Erythroblast (primary cell): ENCODE results near the gene NIT2.

Experiments
- DNase-seq, 2 experiments: peaks; one replicate each; lab custom pipeline; 2025; lab: John Stamatoyannopoulos, UW
- GATA1 ChIP-seq: IDR thresholded peaks from 2 replicates; pipeline ENCODE4 v1.6.1; 2011; ENCODE audit warnings: low read depth, mild to moderate bottlenecking, control low read depth, low read length, moderate library complexity
- POLR2A ChIP-seq: IDR thresholded peaks from 2 replicates; pipeline ENCODE4 v1.6.1; 2011; ENCODE audit warnings: mild to moderate bottlenecking, low read length

The NIT2 gene

GRCh38 chr3:100354850-100355249, 20.3 kb downstream of the NIT2 start:
- TF ChIP-seq POLR2A, result no peak
- TF ChIP-seq GATA1, result no peak
- peak; percentile 67 to 74 for DNase-seq

DNA sequence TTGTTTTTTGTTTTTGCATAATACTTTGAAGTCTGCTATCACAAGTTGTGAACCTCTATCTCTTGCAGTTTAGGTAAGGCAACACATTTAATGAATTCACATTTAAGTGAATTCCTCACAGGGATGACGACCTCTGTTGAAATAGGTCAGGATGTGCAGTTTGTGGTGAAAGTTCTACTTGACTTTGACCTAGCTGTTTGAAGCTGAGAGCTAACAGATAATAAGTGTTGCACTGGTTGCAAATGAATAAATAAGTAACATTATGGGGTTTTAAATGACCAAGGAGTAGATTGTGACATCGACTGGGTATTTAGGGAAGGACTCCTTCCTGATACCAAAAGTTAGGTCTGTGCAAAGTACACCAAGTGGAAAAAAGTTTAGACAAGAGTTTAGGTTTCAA, 23.9 kb downstream of the NIT2 start:
- DNase-seq, result no peak
- TF ChIP-seq GATA1, result no peak
- no peak for TF ChIP-seq POLR2A

DNA sequence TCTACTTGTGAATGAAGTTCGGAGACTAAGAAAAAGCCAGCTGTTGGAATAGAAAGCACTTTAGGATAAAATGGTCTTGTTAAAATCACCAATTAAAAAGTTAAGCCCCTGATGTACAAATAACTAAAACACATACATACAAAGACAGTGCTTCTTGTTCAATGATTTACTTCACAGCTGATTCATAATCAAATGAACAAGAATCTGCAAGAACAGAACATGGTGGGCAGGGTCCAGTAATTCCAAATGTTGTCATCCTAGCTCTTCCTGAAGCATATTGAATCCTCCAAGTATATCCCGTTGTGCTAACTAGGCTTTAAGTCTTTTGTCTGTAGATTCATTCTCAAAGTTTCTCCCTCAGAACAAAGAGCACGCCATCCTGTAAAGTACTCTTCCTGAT, 24.5 kb downstream of the NIT2 start:
- TF ChIP-seq GATA1 (no peak), POLR2A (no peak)
- DNase-seq, result no peak

DNA sequence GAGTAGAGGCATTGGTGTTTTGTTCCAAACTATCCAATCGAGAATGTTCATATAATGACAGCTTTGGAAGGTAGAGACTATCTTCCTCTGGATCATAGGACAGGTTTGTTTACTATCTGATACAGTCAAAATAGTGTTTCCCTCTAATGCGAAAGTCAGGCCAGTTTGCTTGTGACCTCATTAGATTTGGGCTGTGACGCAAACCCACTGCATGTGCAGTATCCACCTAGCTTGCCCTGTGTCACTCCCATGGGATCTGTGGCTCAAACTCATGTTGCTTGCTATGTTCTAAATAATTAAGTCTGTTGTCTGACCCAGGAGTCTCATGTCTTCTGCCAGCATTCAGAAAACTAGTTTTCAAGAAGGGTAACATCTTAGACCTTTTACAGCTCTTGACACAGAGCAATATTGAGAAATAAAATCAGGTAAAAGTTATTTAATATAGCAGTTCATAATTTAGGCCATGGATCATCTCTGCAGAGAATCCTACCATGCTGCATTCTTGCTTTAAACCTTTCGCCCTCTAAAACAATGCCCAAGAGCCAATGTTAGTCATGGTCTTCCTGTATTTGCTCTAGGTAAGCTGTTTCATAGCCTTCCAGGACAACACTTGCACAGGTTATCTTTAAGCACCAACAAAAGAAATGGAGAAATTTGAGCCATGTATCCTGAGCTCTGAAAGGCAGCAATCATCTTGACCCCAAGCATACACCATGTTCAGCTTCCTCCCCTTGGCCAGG, 26.4 kb downstream of the NIT2 start:
- TF ChIP-seq GATA1, result no peak
- no peak for DNase-seq

GRCh38 chr3:100361897-100362296, 27.3 kb downstream of the NIT2 start:
- TF ChIP-seq POLR2A (no peak), GATA1 (no peak)
- no peak for DNase-seq

GRCh38 chr3:100364421-100364820, 29.9 kb downstream of the NIT2 start:
- no peak for TF ChIP-seq POLR2A
- no peak for DNase-seq

DNA sequence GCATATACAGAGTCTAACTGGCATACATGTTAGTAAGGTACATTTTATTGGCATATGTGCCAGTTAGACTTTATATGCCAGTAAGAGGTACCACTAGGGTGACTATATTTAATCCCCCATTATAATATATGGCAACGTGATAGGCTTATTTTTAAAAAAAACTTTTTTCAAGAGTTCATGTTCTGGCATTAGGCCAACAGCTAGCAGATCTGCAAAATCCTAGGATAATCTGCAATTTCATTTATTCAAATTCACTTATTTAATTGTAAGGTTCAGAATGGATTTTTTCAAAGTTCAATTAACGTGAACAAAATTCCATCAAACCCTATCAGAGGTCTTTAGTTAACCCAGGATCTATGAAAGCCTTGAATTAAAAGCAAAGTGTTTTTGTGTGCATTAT, 31.9 kb downstream of the NIT2 start:
- no peak for DNase-seq
- TF ChIP-seq POLR2A (no peak), GATA1 (no peak)

- DNase-seq, result no peak
- TF ChIP-seq GATA1, result no peak
- TF ChIP-seq POLR2A, result no peak
Measured at GRCh38 chr3:100368441-100368840, 33.9 kb downstream of the NIT2 start.

DNA sequence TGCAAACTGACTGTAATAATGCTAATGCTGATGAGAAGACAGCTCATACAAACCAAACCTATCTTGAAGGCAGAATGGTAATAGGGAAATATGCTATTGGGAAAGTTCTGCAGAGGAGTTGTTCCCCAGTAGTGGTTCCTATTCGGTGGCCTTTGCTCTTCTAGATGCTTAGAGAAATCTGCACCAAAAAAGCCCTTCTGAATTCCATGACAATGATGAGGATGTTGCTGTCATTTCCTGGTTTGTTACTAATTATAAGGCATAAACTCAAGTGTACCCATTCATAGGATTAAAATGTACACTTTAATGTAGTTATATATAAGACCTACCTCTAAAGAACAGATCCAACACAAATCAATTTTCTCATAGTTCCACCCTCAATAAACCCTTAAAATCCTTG, 36.2 kb downstream of the NIT2 start:
- TF ChIP-seq POLR2A, result no peak
- no peak for DNase-seq

DNA sequence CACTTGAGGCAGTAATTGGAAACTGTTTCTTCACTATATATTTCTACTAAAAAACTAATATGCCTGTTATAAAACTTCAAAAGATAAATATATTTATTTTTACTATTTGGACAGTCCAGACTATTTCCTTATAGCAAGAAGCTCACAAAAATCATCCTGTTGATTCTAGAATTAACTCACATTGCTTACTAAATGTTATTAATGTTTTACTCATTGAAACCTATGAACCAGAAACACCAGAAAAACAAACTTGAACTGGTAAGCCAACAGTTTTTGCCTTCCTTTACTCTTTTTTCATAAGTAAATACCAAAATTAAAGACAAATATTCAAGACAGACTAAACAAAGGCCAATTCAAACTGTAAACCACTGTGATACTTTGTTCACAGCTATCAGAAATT, 40.0 kb downstream of the NIT2 start:
- DNase-seq, result no peak
- no peak for TF ChIP-seq GATA1
- TF ChIP-seq POLR2A, result no peak

- TF ChIP-seq POLR2A (no peak), GATA1 (no peak)
- no peak for DNase-seq
Measured at GRCh38 chr3:100376301-100376700, 41.7 kb downstream of the NIT2 start.

DNA sequence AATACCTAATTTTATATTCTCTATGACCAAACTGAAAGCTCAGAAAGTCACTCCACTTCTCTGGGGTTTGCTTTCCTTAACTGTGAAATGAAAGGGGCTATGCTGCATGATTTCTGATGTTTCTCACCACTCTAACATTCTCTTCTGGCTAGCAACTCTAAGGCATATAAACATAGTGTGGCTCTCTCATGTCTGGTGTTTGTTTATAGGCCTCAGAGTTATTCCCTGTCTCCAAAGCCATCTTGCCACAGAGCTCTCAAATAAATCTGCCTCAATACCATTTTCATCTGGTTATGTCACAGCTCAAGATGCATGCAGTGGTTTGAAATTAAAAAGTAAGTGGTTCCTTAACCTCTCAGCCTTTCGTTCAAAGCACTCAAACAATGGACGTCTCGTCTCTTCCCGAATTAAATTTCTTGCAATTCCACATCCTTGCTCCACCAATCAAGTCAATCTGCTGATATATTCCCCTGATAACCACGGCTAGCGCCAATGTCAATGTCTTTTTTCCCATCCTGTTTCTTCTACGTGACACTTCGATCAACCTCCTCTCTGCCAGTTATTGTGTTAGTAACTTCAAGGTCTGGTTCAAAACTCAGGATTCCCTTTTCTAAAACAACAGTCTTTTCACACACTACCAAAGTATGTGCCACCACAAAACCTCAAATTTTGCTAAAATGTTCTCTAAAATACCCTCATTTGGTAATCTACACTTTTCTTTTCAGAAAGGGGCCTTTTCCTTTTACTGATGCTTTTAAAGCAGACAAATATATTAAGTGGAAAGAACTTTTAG, 50.4 kb downstream of the NIT2 start:
- no peak for DNase-seq
- TF ChIP-seq GATA1 (no peak), POLR2A (no peak)

- TF ChIP-seq GATA1, result no peak
- no peak for TF ChIP-seq POLR2A
- no peak for DNase-seq
Measured at GRCh38 chr3:100386437-100387074, 52.0 kb downstream of the NIT2 start.

DNA sequence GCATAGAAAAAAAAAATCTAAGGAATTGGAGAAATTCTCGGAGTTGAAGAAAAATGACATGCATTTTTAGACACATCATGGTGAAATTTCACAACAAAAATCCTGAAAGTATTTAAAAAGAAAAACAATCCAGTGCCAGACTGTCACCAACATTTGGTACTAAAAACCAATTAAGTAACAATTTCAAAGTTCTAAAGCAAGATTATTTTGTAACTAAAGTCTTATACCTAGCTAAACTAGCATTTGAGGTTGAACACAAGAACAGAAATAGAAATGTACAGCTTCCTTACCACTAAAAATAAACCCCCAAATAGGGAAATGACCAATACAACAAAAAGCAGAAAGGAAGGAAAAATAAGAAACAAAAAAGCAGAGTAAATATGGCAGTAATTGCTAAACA, 54.5 kb downstream of the NIT2 start:
- TF ChIP-seq GATA1 (no peak), POLR2A (no peak)

More for the DNA sequence above, 54.5 kb downstream of the NIT2 start:
- DNase-seq, result peak in 1 of 2 experiments; percentile 5
